GM19025 (cell line): ENCODE results near the gene MTCL3.

Source experiments
- ATAC-seq: cut with Tn5 transposase; IDR thresholded peaks from one replicate; pipeline ENCODE4 v1.9.1; 2021; ENCODE audit warnings: mild to moderate bottlenecking, low read depth, moderate library complexity; ENCODE audit not compliant: unreplicated experiment

MTCL3 gene

GRCh38 chr6:127518710-127519468, at the start of gene MTCL3:
Gene MTCL3, minus strand, starts transcription at chr6:127519335.
- no peak for ATAC-seq

GRCh38 chr6:127567476-127567875, 48.3 kb upstream of the MTCL3 start:
- ATAC-seq: no peak

- no peak for ATAC-seq
Observed at GRCh38 chr6:127566651-127567050, 47.5 kb upstream of the MTCL3 start.

- ATAC-seq: no peak
Observed at GRCh38 chr6:127566119-127566518, 47.0 kb upstream of the MTCL3 start.

GRCh38 chr6:127564761-127565160, 45.6 kb upstream of the MTCL3 start:
- ATAC-seq: no peak

- ATAC-seq: no peak
Observed at GRCh38 chr6:127561660-127562059, 42.5 kb upstream of the MTCL3 start.

- no peak for ATAC-seq
Observed at GRCh38 chr6:127554435-127555006, 35.4 kb upstream of the MTCL3 start.

GRCh38 chr6:127550403-127550802, 31.3 kb upstream of the MTCL3 start:
- no peak for ATAC-seq

GRCh38 chr6:127547904-127548649, 28.9 kb upstream of the MTCL3 start:
- ATAC-seq: no peak

- no peak for ATAC-seq
Observed at GRCh38 chr6:127547215-127547614, 28.1 kb upstream of the MTCL3 start.

GRCh38 chr6:127539272-127539671, 20.1 kb upstream of the MTCL3 start:
- no peak for ATAC-seq

GRCh38 chr6:127538750-127539264, 19.7 kb upstream of the MTCL3 start:
- no peak for ATAC-seq

- no peak for ATAC-seq
Observed at GRCh38 chr6:127533736-127534135, 14.6 kb upstream of the MTCL3 start.

- no peak for ATAC-seq
Observed at GRCh38 chr6:127533011-127533410, 13.9 kb upstream of the MTCL3 start.

- no peak for ATAC-seq
Observed at GRCh38 chr6:127522714-127523113, 3.6 kb upstream of the MTCL3 start.

- ATAC-seq: no peak
Observed at GRCh38 chr6:127520066-127520465, 931 bp upstream of the MTCL3 start.

- ATAC-seq: no peak
Observed at GRCh38 chr6:127519469-127519785, 292 bp upstream of the MTCL3 start.

GRCh38 chr6:127518191-127518709, 885 bp downstream of the MTCL3 start:
- no peak for ATAC-seq

- ATAC-seq: no peak
Observed at GRCh38 chr6:127517693-127518092, 1.4 kb downstream of the MTCL3 start.

- ATAC-seq: peak; percentile 33
Observed at GRCh38 chr6:127516662-127517273, 2.4 kb downstream of the MTCL3 start.
